ENCODE results near the gene ZNF653. TPM values are rescaled to one million over a fixed set of nuclear protein-coding genes. Genes with fewer than 3 reads are reported as not detected.

The ZNF653 gene
- total and polyA plus RNA-seq, 2 of the 8 experiments (the other 6 are each of a cell fraction or from before 2014, with no cell fraction given), result 7.0 to 7.9 TPM

DNA sequence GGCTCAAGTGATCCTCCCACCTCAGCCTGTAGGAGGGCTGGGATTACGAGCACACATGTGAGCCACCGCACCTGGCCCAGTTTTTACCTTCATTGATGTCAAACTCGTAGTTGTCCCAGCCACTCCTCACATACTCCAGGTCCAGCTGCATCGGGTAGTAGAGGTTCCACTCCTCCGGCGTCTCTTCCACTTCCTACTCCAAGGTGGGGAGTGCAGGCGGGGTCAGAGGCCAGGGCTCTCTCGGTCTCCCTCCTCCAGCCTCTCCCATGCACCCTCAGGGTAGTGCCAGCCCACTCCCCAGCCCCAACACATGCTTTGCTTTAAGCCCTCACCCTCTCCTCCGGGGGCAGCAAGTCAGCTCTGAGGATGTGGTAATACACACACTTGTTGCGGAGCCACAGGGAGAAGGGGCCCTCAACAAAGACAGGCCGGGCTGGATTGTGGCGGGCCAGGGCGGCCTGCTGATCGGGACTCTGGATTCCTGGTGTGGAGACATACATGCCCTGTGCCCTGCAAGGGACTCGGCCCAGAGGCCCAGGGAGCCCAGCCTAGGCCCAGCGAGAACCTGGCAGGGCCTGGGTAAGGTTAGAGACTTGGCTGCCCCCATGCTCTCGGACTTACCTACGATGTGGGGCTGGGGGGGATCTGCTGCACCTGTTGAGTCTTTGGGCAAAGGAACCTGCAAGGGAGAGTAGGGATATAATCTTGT is 1.9 kb upstream of the ZNF653 start (continued):
- no peak for TF ChIP-seq RXRA (IDR thresholded peaks at IDR 0.05; ENCODE audit: insufficient read depth, low read depth, low read length)
